GM21576 (cell line): ENCODE results near the gene HORMAD2.

Source experiments
- ATAC-seq: cut with Tn5 transposase; IDR thresholded peaks from one replicate; pipeline ENCODE4 v1.9.1; 2021; ENCODE audit warnings: mild to moderate bottlenecking, moderate library complexity; ENCODE audit not compliant: unreplicated experiment

Gene HORMAD2

DNA sequence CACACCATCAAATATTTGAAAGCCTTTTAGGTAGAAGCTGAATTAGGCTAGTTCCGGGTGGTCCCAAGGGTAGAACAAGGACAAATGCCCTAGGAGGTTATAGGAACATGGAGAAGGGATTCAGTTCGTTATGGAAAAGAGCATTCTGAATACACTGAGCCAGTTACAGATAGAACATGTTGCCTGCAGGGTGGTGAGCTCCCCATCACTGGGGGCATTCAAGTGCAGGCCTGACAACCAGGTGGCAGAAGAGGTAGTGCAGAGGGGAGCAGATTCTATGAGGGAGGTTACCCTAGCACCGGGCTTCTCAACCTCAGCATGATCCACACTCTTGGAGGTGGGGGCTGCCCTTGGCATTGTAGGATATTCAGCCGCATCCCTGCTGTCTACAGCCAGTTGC lies 142.1 kb downstream of the HORMAD2 start:
- ATAC-seq, result no peak

GRCh38 chr22:30223303-30223702 lies 143.0 kb downstream of the HORMAD2 start:
- no peak for ATAC-seq

DNA sequence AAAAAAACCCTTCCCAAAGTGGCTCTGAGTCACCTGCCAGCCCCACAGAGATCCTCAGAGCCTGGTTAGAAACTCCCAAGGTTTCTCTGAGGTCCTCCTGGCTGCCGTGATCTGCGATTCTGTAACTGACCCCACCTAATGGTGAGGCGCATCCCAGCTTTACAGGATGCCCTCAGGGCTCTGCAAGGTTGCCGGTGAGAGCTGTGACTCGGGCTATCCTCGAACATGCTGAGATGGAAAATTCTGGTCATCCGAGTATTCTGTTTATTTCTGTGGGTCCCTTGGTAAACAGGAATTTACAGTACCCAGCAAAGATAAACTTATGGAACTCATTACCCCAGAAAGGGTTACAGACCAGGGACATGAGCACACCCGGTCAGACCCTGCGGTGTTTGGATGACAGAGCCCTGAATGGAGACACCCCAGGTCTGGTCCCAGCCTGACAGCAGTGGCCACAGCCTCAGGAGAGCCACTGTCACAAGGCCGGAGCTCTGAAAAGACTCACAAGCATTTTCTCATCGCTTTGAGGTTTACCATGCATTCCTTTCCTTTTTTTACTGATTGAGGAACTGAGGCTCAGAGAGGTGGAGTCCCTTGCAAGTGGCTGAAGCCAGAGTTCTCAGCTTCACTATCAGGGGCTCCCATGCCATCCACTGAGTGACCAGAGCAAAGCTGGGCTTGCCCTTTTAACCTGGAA lies 144.0 kb downstream of the HORMAD2 start:
- ATAC-seq, result no peak

- ATAC-seq, result no peak
Measured at GRCh38 chr22:30225220-30225927, 145.1 kb downstream of the HORMAD2 start.

GRCh38 chr22:30226192-30226832 lies 146.0 kb downstream of the HORMAD2 start:
- ATAC-seq, result no peak
